ENCODE data around the gene SCUBE1. TPM values are rescaled to one million over a fixed set of nuclear protein-coding genes. Genes with fewer than 3 reads are reported as not detected.

Gene SCUBE1
- total and polyA plus RNA-seq, 2 of the 4 experiments (the other 2 are of a cell fraction): not detected

DNA sequence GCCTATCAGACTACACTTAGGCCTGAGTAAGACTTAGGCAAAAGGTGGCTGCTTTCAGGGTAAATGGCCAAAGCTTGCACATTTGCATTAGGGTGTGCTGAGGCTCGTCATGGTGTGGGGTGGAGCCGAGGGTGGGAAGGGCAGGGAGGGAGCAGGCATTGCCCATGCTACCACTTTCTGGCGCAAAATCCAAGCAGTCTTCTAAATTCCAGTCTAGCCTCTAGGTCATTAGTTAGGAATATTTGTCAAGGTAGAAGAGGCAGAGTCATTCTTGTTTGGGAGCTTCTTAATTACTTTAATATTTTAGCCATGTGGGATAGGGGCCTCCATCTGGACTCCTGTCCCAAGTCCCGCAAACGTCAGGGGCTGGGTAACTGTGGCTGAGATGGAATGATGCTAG is 28.6 kb downstream of the SCUBE1 start:
- no TSS peak for BruUV-seq (replicated peaks)
- H3K4ac ChIP-seq (ENCODE audit: low read depth, low read length): no peak overlapping the region
- H3K14ac ChIP-seq (replicated peaks; ENCODE audit: low read depth, low read length): no peak overlapping the region
- peaks cover 34% of the 10 kb centered on the region for H3K27me3 ChIP-seq (ENCODE audit: control insufficient read depth, insufficient read depth, low read length)
- no peak overlapping the region for H3K27ac ChIP-seq (ENCODE audit: insufficient read depth, low read length)
- no peak overlapping the region for H2BK15ac ChIP-seq (ENCODE audit: low read depth, low read length)
- no peaks in the 10 kb centered on the region for H4K20me1 ChIP-seq (ENCODE audit: insufficient read depth, low read length)
- no peak overlapping the region for H4K91ac ChIP-seq (ENCODE audit: insufficient read depth, low read depth, low read length)
- H3K18ac ChIP-seq (ENCODE audit: low read depth, low read length): no peak overlapping the region
- CTCF ChIA-PET: no interaction called here
- H3K4me1 ChIP-seq (ENCODE audit: control insufficient read depth, insufficient read depth, low read length): no peaks in the 10 kb centered on the region; the same call in 1 of the 2 replicates
- H3K4me2 ChIP-seq (ENCODE audit: low read depth, low read length): no peak overlapping the region
- no peaks in the 10 kb centered on the region for H3K36me3 ChIP-seq (ENCODE audit: control insufficient read depth, insufficient read depth, low read length)
- H4K8ac ChIP-seq (ENCODE audit: low read depth in 2 of 2, low read length in 2 of 2): no peak overlapping the region
- no peak overlapping the region for H2BK5ac ChIP-seq (ENCODE audit: low read depth, low read length, poor library complexity, severe bottlenecking)
- dilution Hi-C loops (cut with HindIII; ENCODE audit: low sequenced_read_pairs, unreplicated experiment) (no loop called here), intact Hi-C loops (cut with micrococcal nuclease) (no loop called here), in situ Hi-C loops (cut with MboI; ENCODE audit: low sequenced_read_pairs) (no loop called here)
- H3K56ac ChIP-seq (ENCODE audit: extremely low read depth, insufficient read depth, low read length): no peak overlapping the region
- no peak overlapping the region for H2AK9ac ChIP-seq (replicated peaks; ENCODE audit: low read depth, low read length, poor library complexity)
- H3K9ac ChIP-seq (ENCODE audit: low read depth, low read length): no peak overlapping the region
- no peaks in the 10 kb centered on the region for H3K79me1 ChIP-seq (ENCODE audit: low read depth in 1 of 2, low read length in 2 of 2)
- no peak overlapping the region for H3K23ac ChIP-seq (ENCODE audit: low read depth, low read length)
- WGBS, 2 experiments (ENCODE audit: extremely low coverage in 2 of 2, insufficient read length in 1 of 2): 53% methylated on average over 3 of the region's 5 CpGs; no CpG with 5 or more reads in 1 of the 2 experiments
- no peaks in the 10 kb centered on the region for H3K9me3 ChIP-seq (ENCODE audit: control insufficient read depth, insufficient read depth, low read length)
- no peak overlapping the region for H4K5ac ChIP-seq (ENCODE audit: low read depth, low read length)
- no peak overlapping the region for H2BK120ac ChIP-seq (ENCODE audit: low read depth, low read length)
- no peak overlapping the region for H2AK5ac ChIP-seq (ENCODE audit: low read depth, low read length)
- no peak overlapping the region for H2AFZ ChIP-seq (replicated peaks; ENCODE audit: low read length, poor library complexity)
- no peak for DNase-seq
- no peak for TF ChIP-seq FOS (IDR thresholded peaks at IDR 0.05; ENCODE audit: low read depth, low read length)
- no peak overlapping the region for H2BK20ac ChIP-seq (ENCODE audit: low read depth, low read length)
- POLR2A ChIA-PET (ENCODE audit: unreplicated experiment): no interaction called here
- H3K9me1 ChIP-seq (ENCODE audit: insufficient read depth, low read length): no peaks in the 10 kb centered on the region
- no peak for ATAC-seq (ENCODE audit: low read depth)
- no peak overlapping the region for H3K4me3 ChIP-seq (ENCODE audit: insufficient read depth, low read depth, low read length)

Data from IMR-90 (cell line).